Measurements from ENCODE around the gene RIMS1.

DNA sequence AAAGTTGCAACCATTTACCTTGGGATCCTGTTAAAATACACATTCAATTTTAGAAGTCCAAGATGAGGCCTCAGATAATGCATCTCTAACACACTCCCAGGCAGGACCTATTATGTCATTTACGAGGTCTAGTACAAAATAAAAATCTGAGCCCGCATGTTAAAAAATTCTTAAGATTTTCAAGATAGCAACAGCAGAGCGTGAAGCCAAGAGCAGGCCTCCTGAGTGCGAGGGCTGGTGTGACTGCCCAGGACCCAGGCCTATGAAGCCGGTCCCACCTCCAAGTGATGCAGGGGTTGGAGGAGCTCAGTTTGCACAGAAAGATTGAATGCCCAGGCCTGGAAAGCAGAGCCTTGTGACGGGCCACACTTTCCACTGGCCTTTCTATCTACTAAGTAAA lies 524.4 kb downstream of the RIMS1 start:
- TF ChIP-seq POLR2AphosphoS5 (IDR thresholded peaks at IDR 0.05; ENCODE audit: low read depth, low read length) = no peak
- TF ChIP-seq POLR2A (IDR thresholded peaks at IDR 0.05; ENCODE audit: low read depth, low read length) = no peak
